ENCODE data around the gene IGSF21.

Gene IGSF21

DNA sequence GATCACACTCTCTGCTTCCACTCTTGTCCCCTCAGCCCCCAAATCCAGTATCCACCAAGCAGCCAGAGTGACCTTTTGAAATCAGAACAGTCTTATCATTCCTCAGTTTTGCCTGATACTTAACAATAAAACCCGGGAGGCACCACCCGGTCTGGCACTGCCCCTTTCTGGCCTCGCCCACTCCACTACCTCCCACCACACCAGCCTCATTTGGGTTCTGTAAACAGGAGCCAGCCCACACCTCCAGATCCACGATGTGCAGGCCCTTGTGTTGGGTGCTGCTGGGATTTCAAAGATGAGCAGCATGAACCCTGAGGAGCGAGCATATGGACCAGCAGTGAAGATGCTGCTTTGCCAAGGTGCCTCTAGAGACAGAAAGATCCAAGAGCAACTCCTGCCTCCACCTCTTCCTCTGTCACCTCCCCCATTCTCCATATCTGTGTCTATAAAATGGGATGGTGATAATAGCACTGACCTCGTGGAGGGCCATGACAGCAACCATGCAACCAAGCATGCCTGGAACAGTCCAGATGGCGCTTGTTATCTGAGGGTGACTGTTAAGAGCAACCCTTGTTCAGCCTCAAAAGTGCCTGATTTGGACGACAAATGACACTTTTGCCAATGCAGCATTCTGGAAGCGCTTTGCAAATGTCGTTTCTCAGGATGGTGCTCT, 136.0 kb downstream of the IGSF21 start:
- no peak for DNase-seq (ENCODE audit: low read depth in 2 of 2)
- H3K4me3 ChIP-seq (replicated peaks in 1 of 2; ENCODE audit: low read depth in 2 of 2, low read length in 2 of 2), result no peak overlapping the region
- TF ChIP-seq CTCF (IDR thresholded peaks at IDR 0.05; ENCODE audit: low read depth, low read length), result no peak

- no peak for TF ChIP-seq CTCF (IDR thresholded peaks at IDR 0.05; ENCODE audit: low read depth, low read length)
- no peak for DNase-seq (ENCODE audit: low read depth in 2 of 2)
- no peak overlapping the region for H3K4me3 ChIP-seq (replicated peaks in 1 of 2; ENCODE audit: low read depth in 2 of 2, low read length in 2 of 2)
These were observed 137.2 kb downstream of the IGSF21 start for GRCh38 chr1:18244762-18245161.

- no peak for TF ChIP-seq CTCF (IDR thresholded peaks at IDR 0.05; ENCODE audit: low read depth, low read length)
These were observed 138.0 kb downstream of the IGSF21 start for GRCh38 chr1:18245647-18246046.

DNA sequence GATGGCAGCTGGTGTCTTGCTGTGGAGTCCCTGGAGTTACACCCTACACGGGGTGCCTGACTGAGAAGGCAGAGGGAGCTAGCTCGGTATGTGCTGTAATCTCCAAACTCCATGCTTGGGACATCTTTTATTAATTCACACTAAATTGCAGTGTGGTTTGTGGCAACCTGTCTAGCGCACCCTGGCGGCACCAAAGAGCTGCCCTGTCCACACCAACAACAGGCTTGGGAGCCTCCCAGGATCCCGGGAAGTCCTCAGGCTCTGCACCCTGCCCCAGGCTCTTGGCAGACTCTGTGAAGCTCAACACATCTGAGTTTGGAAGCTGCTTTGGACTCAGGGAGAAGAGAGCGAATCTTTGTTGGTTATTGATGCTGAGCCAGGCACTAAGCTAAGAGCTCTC, 138.9 kb downstream of the IGSF21 start:
- H3K4me3 ChIP-seq (replicated peaks in 1 of 2; ENCODE audit: low read depth in 2 of 2, low read length in 2 of 2), result no peak overlapping the region
- no peak for TF ChIP-seq CTCF (IDR thresholded peaks at IDR 0.05; ENCODE audit: low read depth, low read length)
- DNase-seq (ENCODE audit: low read depth in 2 of 2), result no peak

More at GRCh38 chr1:18245647-18246046, 138.0 kb downstream of the IGSF21 start:
- no peak overlapping the region for H3K4me3 ChIP-seq (replicated peaks in 1 of 2; ENCODE audit: low read depth in 2 of 2, low read length in 2 of 2)
- DNase-seq (ENCODE audit: low read depth in 2 of 2), result no peak

DNA sequence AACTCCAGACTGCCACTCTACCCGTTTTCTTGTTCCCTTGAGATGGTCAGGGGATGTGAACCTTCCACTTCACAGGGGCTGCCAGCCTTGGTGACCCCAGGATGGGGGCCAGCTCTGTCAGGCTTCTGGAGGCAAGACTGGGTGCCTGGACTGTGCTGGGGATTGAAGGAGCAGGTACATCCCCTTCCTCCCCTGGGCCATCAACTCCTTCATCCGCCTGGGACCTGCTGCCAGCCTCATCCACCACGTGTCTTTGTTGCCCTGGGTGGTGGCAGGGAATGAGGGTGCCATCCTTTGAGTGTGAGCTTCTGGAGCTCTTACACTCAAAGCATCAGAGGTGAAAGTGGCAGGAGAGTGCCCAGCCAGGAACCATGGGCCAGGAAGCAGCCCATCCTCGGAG, 139.6 kb downstream of the IGSF21 start:
- no peak overlapping the region for H3K4me3 ChIP-seq (replicated peaks in 1 of 2; ENCODE audit: low read depth in 2 of 2, low read length in 2 of 2)
- no peak for DNase-seq (ENCODE audit: low read depth in 2 of 2)
- TF ChIP-seq CTCF (IDR thresholded peaks at IDR 0.05; ENCODE audit: low read depth, low read length), result no peak

- DNase-seq (ENCODE audit: low read depth in 2 of 2), result no peak
- H3K4me3 ChIP-seq (replicated peaks in 1 of 2; ENCODE audit: low read depth in 2 of 2, low read length in 2 of 2), result no peak overlapping the region
- no peak for TF ChIP-seq CTCF (IDR thresholded peaks at IDR 0.05; ENCODE audit: low read depth, low read length)
These were observed 142.0 kb downstream of the IGSF21 start for GRCh38 chr1:18249631-18250030.

- TF ChIP-seq CTCF (IDR thresholded peaks at IDR 0.05; ENCODE audit: low read depth, low read length), result no peak
- no peak for DNase-seq (ENCODE audit: low read depth in 2 of 2)
- no peak overlapping the region for H3K4me3 ChIP-seq (replicated peaks in 1 of 2; ENCODE audit: low read depth in 2 of 2, low read length in 2 of 2)
These were observed 145.5 kb downstream of the IGSF21 start for GRCh38 chr1:18253093-18253492.

Data from cardiac fibroblast (primary cell).